Heart right ventricle (tissue), 16 donors: ENCODE measurements around the gene CNOT4. TPM values are rescaled to one million over a fixed set of nuclear protein-coding genes. Genes with fewer than 3 reads are reported as not detected.

Experiments
- ATAC-seq, 8 donors: fragments of 200-7000 bp; cut with Tn5 transposase; one replicate each; pipeline ENCODE4 v1.9.1; 2020; ENCODE audit warnings: mild to moderate bottlenecking in 8 of 8, moderate library complexity in 8 of 8, moderate number of reproducible peaks in 1 of 8
- DNase-seq, 2 donors: peaks; one replicate each; pipeline ENCODE4 v3.0.0-alpha.2; 2020
- H3K27ac ChIP-seq, 10 donors: fragments of 200-600 bp; sonication (generic) in 2 of 10; one replicate each; pipeline versions ENCODE4 v1.5.0 to v1.8.0; 2020 to 2022; ENCODE audit warnings: mild to moderate bottlenecking in 3 of 10
- H3K27me3 ChIP-seq, 7 donors: fragments of 200-600 bp; one replicate each; pipeline ENCODE4 v1.8.0; 2021 to 2022; ENCODE audit warnings: mild to moderate bottlenecking in 2 of 7
- H3K36me3 ChIP-seq, 9 donors: fragments of 200-600 bp; sonication (generic) in 1 of 9; one replicate each; pipeline versions ENCODE4 v1.5.0 to v1.8.0; 2020 to 2022; ENCODE audit warnings: mild to moderate bottlenecking in 2 of 9
- H3K4me1 ChIP-seq, 9 donors: fragments of 200-600 bp; sonication (generic) in 1 of 9; one replicate each; pipeline versions ENCODE4 v1.5.0 to v1.8.0; 2020 to 2022; ENCODE audit warnings: mild to moderate bottlenecking in 4 of 9
- H3K4me3 ChIP-seq, 10 donors: fragments of 200-600 bp; sonication (generic) in 2 of 10; one replicate each; pipeline versions ENCODE4 v1.5.0 to v1.8.0; 2020 to 2022; ENCODE audit warnings: mild to moderate bottlenecking in 7 of 10, moderate library complexity in 2 of 10
- H3K9me3 ChIP-seq, 11 donors: fragments of 200-600 bp in 10 of 11; sonication (generic) in 2 of 11; one replicate each; pipeline versions ENCODE4 v1.5.0 to v1.8.0; 2013 to 2022; ENCODE audit warnings: mild to moderate bottlenecking in 2 of 11, control low read depth in 1 of 11, moderate library complexity in 1 of 11
- CTCF ChIP-seq, 9 donors: fragments of 200-600 bp; sonication (generic) in 2 of 9; IDR thresholded peaks; one replicate each; pipeline versions ENCODE4 v1.5.0 to v1.8.0; 2021 to 2022; ENCODE audit warnings: antibody characterized with exemption in 9 of 9, mild to moderate bottlenecking in 5 of 9, moderate library complexity in 1 of 9
- WGBS, 2 donors: extraction: QIAGEN DNeasy Blood & Tissue Kit; methylation state at CpG; one replicate each; pipeline ENCODE4 v1.1.7; 2013; ENCODE audit warnings: inconsistent platforms in 1 of 2; 5-methylcytosine and 5-hydroxymethylcytosine counted together
- intact Hi-C, 10 donors: fragments of 100-400 bp; cut with DNase I; formaldehyde crosslinking; loops; one replicate each; pipeline versions ENCODE4 v1.11.1 to v1.14.2; 2022
- polyA plus RNA-seq, 2 donors: library from polyadenylated mRNA; stranded (reverse); fragments of 200-250 nt; gene quantifications; one replicate each; pipeline ENCODE4 v1.2.3, GENCODE V29; 2013
- total RNA-seq, 10 donors: library from RNA; stranded (reverse); fragmentation: NEBNext Ultra II Directional in 3 of 10; extraction: Animal tissue kit (Norgen Biotek cat#: 25700) in 3 of 10; gene quantifications; one replicate each; pipeline versions ENCODE4 v1.2.1 to v1.2.4, GENCODE V29; 2021 to 2023
- donor health status: Arrhythmogenic right ventricular cardiomyopathy.
- donor health status: ischemic (EF 13 %, LVEDD 7.1; RV severe dilation, severe dysfunction).
- donor health status: healthy with polysubstance abuse.
- donor health status: DM: no; HTN: yes; CAD: no.
- donor health status: DM: no; HTN: no; CAD: no.
- donor health status: ischemic (EF 25% LVEDD 6.9; RV normal size, moderate dysfunction).
- donor health status: ischemic (EF 25% LVEDD 5.7; RV mildly dilated, moderate dysfunction).
- donor health status: healthy.
- donor health status: DM: yes; HTN: yes; CAD: no.
- donor health status: Ischemic cardiomyopathy.
- donor health status: ischemic (EF 35%, LVEDD 5.7; RV mildly dilated, moderate dysfunction).
- donor health status: nonischemic (EF 11% LVEDD 7.7; RV severe dilation, severe dysfunction).
- donor health status: DM: yes; HTN: yes; CAD: no.
- donor health status: PGD.
- donor health status: ischemic (EF 29% LVEDD 5.4; RV normal size, mild dysfunction).
- donor health status: nonischemic (EF 23%, LVEDD 6.1; RV moderate dilation, normal function).

The CNOT4 gene
- total and polyA plus RNA-seq, 12 donors = 5.2 to 31.7 (median 27.0) TPM

- intact Hi-C loops = loop anchor here in 1 of 10 donors (10.0 kb wide), 1 partner anchor 100 kb away; no protein-coding TSS in a partner anchor
- Histone ChIP-seq H3K9me3 (no peaks in the 10 kb centered on the region), H3K36me3 (peaks cover 0 to 23% (median 0%) of the 10 kb centered on the region in 9 donors), H3K4me3 (no peak overlapping the region), H3K27ac (no peak overlapping the region), H3K27me3 (no peaks in the 10 kb centered on the region), H3K4me1 (peaks cover 0 to 35% (median 10%) of the 10 kb centered on the region in 9 donors)
- DNase-seq (peak in 1 of 2 donors; percentile 14), ATAC-seq (peak in 1 of 8 donors; percentile 39)
- 41 to 47% methylated on average over 3 of the region's 3 CpGs for WGBS, 2 donors
- TF ChIP-seq CTCF (IDR thresholded peaks at IDR 0.05) = no peak
Measured at GRCh38 chr7:135385209-135385608, 124.7 kb downstream of the CNOT4 start.

DNA sequence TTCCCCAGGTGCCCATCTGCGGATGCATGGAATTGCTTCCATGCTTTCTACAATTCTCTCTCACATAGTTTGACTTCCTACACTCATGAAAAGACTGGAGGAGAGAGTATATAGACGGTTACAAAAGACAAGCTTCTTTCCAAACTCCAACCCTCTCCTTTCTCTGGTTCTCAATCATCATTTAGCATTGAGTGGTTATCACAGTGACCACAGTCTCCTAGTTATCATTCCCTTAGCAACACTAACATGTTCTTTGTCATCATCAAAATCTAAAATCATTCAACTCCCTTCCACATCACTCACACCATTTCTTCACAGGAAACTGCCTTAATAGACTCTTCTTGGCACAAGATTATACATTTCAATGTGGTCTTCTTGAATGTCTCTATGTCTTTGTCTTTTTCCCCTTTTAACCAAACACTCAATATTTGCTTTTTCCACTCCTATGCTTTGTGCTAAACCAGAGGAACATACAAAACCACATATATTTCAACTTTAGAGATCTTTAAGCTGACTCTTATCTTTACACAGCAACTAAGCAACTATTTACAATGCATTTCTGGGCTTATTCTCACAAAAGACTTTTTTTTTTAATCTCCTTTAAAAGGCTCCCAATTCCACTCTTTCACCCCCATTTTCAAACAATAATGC is 126.3 kb downstream of the CNOT4 start:
- 79 to 80% methylated on average over 2 of the region's 2 CpGs for WGBS, 2 donors
- ATAC-seq = no peak
- DNase-seq = no peak
- no peak for TF ChIP-seq CTCF (IDR thresholded peaks at IDR 0.05)
- peaks cover 0 to 18% (median 0%) of the 10 kb centered on the region in 9 donors for H3K36me3 ChIP-seq
- no peak overlapping the region for H3K27ac ChIP-seq
- H3K4me3 ChIP-seq = no peak overlapping the region
- intact Hi-C loops = loop anchor here in 1 of 10 donors (10.0 kb wide), 1 partner anchor 99 kb away; no protein-coding TSS in a partner anchor
- no peaks in the 10 kb centered on the region for H3K9me3 ChIP-seq
- no peaks in the 10 kb centered on the region for H3K27me3 ChIP-seq
- peaks cover 0 to 23% (median 3%) of the 10 kb centered on the region in 9 donors for H3K4me1 ChIP-seq

DNA sequence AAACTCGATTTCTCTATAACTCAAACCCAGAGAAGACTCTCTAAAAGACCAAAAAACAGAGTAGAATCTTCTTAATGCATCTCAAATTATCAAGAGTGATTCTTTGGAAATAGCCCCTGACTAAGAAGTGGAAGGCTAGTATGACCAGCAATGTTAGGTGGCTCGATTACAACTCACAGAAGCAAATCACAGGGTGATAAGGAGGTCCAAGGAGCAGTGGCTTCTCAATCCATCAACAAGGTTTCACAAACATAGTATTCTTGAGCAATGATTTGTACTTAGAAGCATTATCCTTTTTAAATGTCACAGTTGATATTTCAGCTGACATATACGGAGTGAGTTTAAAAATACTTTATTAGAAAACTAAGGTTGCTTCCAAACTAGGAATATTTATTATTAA is 127.7 kb downstream of the CNOT4 start:
- no peak for ATAC-seq

DNA sequence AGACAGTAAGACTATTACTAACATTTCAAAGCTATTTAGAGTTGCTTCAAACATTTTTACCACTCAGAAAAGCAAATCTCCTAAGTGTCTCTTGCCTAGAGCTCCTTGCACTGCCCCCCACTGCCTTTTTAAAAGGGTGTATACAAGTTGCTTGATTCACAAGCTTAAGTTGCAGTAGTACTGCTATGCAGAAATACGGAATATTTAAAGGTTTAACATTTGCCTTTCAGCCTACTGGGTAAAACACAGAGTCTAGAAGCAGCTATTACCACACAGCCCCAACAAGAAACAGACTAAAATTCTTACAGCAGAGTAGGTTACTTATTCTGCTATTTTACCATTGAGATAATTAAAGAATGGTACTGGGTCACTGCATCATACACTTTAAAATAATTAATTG is 128.5 kb downstream of the CNOT4 start:
- DNase-seq (no peak), ATAC-seq (no peak)
- H3K36me3 ChIP-seq = peaks cover 0 to under 1% (median 0%) of the 10 kb centered on the region in 9 donors
- H3K27ac ChIP-seq = no peak overlapping the region
- H3K9me3 ChIP-seq = no peaks in the 10 kb centered on the region
- TF ChIP-seq CTCF (IDR thresholded peaks at IDR 0.05) = no peak
- H3K4me1 ChIP-seq = peaks cover 0 to 15% (median 3%) of the 10 kb centered on the region in 9 donors
- no peak overlapping the region for H3K4me3 ChIP-seq
- 97 to 100% methylated on average over 1 of the region's 1 CpG for WGBS, 2 donors
- H3K27me3 ChIP-seq = no peaks in the 10 kb centered on the region
- intact Hi-C loops = loop anchor here in 1 of 10 donors (10.0 kb wide), 1 partner anchor 97 kb away; no protein-coding TSS in a partner anchor

More for the DNA sequence above, 127.7 kb downstream of the CNOT4 start:
- 86% methylated on average over 3 of the region's 3 CpGs for WGBS, 2 donors
- Histone ChIP-seq H3K27me3 (no peaks in the 10 kb centered on the region), H3K4me3 (no peak overlapping the region), H3K9me3 (no peaks in the 10 kb centered on the region), H3K4me1 (peaks cover 0 to 15% (median 3%) of the 10 kb centered on the region in 9 donors), H3K27ac (no peak overlapping the region), H3K36me3 (peaks cover 0 to 7% (median 0%) of the 10 kb centered on the region in 9 donors)
- intact Hi-C loops = loop anchor here in 1 of 10 donors (10.0 kb wide), 1 partner anchor 97 kb away; no protein-coding TSS in a partner anchor
- DNase-seq = no peak
- TF ChIP-seq CTCF (IDR thresholded peaks at IDR 0.05) = no peak
